Progenitor cell of endocrine pancreas (in vitro differentiated cells): ENCODE results near the gene MAP3K20. TPM values are rescaled to one million over a fixed set of nuclear protein-coding genes. Genes with fewer than 3 reads are reported as not detected.

ENCODE experiments used
- DNase-seq: peaks from one replicate; pipeline ENCODE4 v3.0.0; 2021; ENCODE audit warnings: low spot score; ENCODE audit not compliant: unreplicated experiment
- H3K27ac Mint-ChIP-seq: 2 replicates; pipeline ENCODE4 v1.8.0; 2021; ENCODE audit warnings: mild to moderate bottlenecking, moderate library complexity, mixed read lengths
- H3K27me3 Mint-ChIP-seq: 2 replicates; pipeline ENCODE4 v1.8.0; 2021; ENCODE audit warnings: mixed read lengths
- H3K36me3 Mint-ChIP-seq: 2 replicates; pipeline ENCODE4 v1.8.0; 2022; ENCODE audit warnings: mixed read lengths; ENCODE audit not compliant: insufficient read depth
- H3K4me1 Mint-ChIP-seq: 2 replicates; pipeline ENCODE4 v1.8.0; 2021; ENCODE audit warnings: low read depth, mixed read lengths
- H3K4me3 Mint-ChIP-seq: 2 replicates; pipeline ENCODE4 v1.8.0; 2021; ENCODE audit warnings: low read depth, mild to moderate bottlenecking, moderate library complexity, mixed read lengths
- H3K9me3 Mint-ChIP-seq: 2 replicates; pipeline ENCODE4 v1.8.0; 2021; ENCODE audit warnings: low read depth, mixed read lengths
- CTCF ChIP-seq: fragments of 200-600 bp; sonication (generic); IDR thresholded peaks from one replicate; pipeline ENCODE4 v1.5.0; 2021; ENCODE audit warnings: antibody characterized with exemption, mild to moderate bottlenecking; ENCODE audit not compliant: unreplicated experiment
- total RNA-seq: library from RNA; stranded (reverse); gene quantifications from 2 replicates; pipeline ENCODE4 v1.2.1, GENCODE V29; 2021

MAP3K20 gene
- total RNA-seq, 1 donor from 2014 or later = 19.0 TPM

GRCh38 chr2:173196638-173197037 lies 121.0 kb downstream of the MAP3K20 start:
- Mint-ChIP-seq H3K27ac (no peak overlapping the region), H3K36me3 (peaks cover 4% of the 10 kb centered on the region), H3K27me3 (no peaks in the 10 kb centered on the region), H3K9me3 (no peaks in the 10 kb centered on the region), H3K4me3 (no peak overlapping the region), H3K4me1 (peaks cover 6% of the 10 kb centered on the region)
- DNase-seq = no peak
- TF ChIP-seq CTCF = no peak

GRCh38 chr2:173198327-173198726 lies 122.7 kb downstream of the MAP3K20 start:
- H3K4me3 Mint-ChIP-seq = no peak overlapping the region
- no peaks in the 10 kb centered on the region for H3K9me3 Mint-ChIP-seq
- peaks cover 6% of the 10 kb centered on the region for H3K4me1 Mint-ChIP-seq
- no peak for TF ChIP-seq CTCF
- no peak for DNase-seq
- no peak overlapping the region for H3K27ac Mint-ChIP-seq
- peaks cover 3% of the 10 kb centered on the region for H3K36me3 Mint-ChIP-seq
- H3K27me3 Mint-ChIP-seq = no peaks in the 10 kb centered on the region

- H3K4me1 Mint-ChIP-seq = peaks cover 4% of the 10 kb centered on the region
- no peak for DNase-seq
- no peaks in the 10 kb centered on the region for H3K9me3 Mint-ChIP-seq
- no peaks in the 10 kb centered on the region for H3K27me3 Mint-ChIP-seq
- no peak overlapping the region for H3K27ac Mint-ChIP-seq
- peaks cover 3% of the 10 kb centered on the region for H3K36me3 Mint-ChIP-seq
- TF ChIP-seq CTCF = no peak
- H3K4me3 Mint-ChIP-seq = no peak overlapping the region
Measured at GRCh38 chr2:173199294-173199693, 123.6 kb downstream of the MAP3K20 start.

GRCh38 chr2:173202570-173202969 lies 126.9 kb downstream of the MAP3K20 start:
- Mint-ChIP-seq H3K36me3 (peaks cover 4% of the 10 kb centered on the region), H3K9me3 (no peaks in the 10 kb centered on the region), H3K27me3 (no peaks in the 10 kb centered on the region), H3K4me3 (no peak overlapping the region), H3K4me1 (no peaks in the 10 kb centered on the region), H3K27ac (no peak overlapping the region)
- no peak for DNase-seq
- TF ChIP-seq CTCF = no peak

GRCh38 chr2:173204316-173204715 lies 128.7 kb downstream of the MAP3K20 start:
- H3K9me3 Mint-ChIP-seq = no peaks in the 10 kb centered on the region
- H3K36me3 Mint-ChIP-seq = peaks cover 1% of the 10 kb centered on the region
- H3K4me3 Mint-ChIP-seq = no peak overlapping the region
- no peak for TF ChIP-seq CTCF
- H3K4me1 Mint-ChIP-seq = no peaks in the 10 kb centered on the region
- no peak overlapping the region for H3K27ac Mint-ChIP-seq
- no peaks in the 10 kb centered on the region for H3K27me3 Mint-ChIP-seq
- DNase-seq = no peak
